GM18526 (cell line): ENCODE results near the gene FAM13A.

Source experiments
- POLR2A ChIP-seq: IDR thresholded peaks from 3 replicates; pipeline ENCODE4 v1.6.1; 2011; ENCODE audit not compliant: insufficient read length; ENCODE audit errors: extremely low read depth

FAM13A gene

GRCh38 chr4:88780389-88780788, 276.6 kb downstream of the FAM13A start:
- TF ChIP-seq POLR2A: no peak

DNA sequence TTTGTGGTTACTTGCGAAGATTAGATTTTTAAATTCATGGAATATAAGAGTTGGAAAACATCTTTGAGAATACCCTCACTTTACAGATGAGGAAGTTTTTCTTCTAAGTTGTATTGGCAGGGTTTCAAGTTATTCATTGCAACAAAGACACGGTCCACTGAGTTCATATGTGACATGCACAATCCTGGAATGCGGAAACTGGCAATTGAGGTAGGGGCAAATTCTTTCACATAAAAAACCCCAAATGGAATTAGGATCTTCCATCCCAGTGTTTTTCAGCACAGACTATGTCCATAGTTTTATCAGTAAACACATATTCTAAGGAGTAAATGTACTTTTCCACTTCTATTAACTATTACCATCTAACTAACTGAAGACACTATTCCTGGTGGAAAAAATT, 277.6 kb downstream of the FAM13A start:
- no peak for TF ChIP-seq POLR2A

DNA sequence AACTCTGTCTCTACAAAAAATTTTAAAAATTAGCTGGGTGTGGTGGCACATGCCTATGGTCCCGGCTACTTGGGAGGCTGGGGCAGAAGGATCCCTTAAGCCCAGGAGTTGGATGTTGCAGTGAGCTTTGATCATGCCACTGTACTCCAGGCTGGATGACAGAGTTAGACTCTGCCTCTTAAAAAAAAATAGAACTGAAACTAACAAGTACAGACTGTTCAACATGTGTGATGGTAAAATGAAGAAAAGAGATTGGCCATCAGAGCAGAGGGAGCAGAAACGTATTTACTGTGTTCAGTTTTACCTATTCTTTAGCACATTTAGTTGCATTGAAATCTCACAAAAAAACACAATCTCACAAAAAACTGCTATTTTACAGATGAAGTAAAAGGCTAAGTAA, 281.5 kb downstream of the FAM13A start:
- no peak for TF ChIP-seq POLR2A

DNA sequence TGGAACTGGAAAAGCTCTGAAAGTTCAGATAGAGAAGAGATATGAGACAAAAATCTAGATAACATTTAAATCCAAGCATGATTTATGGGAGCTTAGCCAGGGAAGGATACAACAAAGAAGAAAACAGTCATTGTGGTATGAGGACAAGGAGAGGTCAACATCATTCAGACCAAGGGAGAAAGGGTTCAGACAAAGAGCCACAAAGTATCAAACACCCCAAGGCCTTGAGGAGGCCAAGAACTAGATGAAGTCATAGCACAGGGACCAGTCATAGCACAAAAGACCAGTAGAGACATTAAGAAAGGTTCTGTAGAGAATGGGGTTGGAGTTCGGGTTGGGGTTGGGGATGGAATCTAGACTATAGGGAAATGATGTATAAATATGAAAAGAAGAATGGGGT, 282.0 kb downstream of the FAM13A start:
- no peak for TF ChIP-seq POLR2A

DNA sequence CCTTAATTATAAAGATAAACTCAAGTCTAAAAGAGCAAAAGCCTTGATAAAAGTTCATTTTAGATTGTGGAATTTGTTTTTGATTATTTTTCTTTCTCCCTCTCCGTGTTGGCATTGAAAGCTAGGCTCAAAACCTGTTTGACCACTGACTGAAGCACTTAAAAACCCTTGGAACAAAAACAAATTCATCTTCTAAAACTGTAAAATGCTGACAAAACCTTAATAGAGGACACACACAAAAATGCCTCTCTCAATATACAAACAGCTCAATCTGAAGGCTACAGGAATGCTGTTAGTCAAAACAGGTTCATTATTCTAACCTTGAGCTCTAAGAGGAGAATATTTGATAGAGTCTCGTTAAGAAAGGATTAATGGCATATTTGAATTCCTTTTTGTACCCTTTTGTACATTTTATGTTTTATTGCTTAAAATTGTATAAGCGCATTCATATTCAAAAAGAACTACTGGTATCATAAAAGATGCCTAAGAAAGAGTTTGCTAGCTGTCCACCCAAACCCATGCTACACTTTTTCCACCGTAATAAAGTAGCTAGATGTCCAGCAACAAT, 285.0 kb downstream of the FAM13A start:
- no peak for TF ChIP-seq POLR2A

- TF ChIP-seq POLR2A: no peak
These were observed 291.3 kb downstream of the FAM13A start for GRCh38 chr4:88765729-88766128.

GRCh38 chr4:88763075-88763474, 293.9 kb downstream of the FAM13A start:
- TF ChIP-seq POLR2A: no peak

GRCh38 chr4:88761861-88762523, 295.0 kb downstream of the FAM13A start:
- no peak for TF ChIP-seq POLR2A

DNA sequence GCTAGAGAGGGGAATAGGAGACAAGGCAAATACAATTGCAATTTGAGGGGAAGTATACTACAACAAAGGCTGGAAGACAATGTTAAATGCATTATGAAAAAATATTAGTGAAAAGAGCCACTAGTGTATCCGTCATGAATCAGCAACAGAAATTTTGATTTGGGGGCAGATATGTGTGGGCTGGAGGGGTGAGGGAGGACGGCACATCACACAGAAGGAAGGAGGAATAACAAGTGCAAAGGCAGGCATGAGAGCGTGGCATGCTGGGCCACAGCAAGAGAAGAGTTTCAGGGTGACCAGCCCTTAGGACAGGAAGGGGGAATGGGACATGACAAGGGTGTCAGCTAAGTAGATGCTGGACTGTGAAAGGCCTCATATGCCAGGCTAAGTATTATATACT, 295.6 kb downstream of the FAM13A start:
- no peak for TF ChIP-seq POLR2A

- TF ChIP-seq POLR2A: no peak
These were observed 297.1 kb downstream of the FAM13A start for GRCh38 chr4:88759895-88760290.

DNA sequence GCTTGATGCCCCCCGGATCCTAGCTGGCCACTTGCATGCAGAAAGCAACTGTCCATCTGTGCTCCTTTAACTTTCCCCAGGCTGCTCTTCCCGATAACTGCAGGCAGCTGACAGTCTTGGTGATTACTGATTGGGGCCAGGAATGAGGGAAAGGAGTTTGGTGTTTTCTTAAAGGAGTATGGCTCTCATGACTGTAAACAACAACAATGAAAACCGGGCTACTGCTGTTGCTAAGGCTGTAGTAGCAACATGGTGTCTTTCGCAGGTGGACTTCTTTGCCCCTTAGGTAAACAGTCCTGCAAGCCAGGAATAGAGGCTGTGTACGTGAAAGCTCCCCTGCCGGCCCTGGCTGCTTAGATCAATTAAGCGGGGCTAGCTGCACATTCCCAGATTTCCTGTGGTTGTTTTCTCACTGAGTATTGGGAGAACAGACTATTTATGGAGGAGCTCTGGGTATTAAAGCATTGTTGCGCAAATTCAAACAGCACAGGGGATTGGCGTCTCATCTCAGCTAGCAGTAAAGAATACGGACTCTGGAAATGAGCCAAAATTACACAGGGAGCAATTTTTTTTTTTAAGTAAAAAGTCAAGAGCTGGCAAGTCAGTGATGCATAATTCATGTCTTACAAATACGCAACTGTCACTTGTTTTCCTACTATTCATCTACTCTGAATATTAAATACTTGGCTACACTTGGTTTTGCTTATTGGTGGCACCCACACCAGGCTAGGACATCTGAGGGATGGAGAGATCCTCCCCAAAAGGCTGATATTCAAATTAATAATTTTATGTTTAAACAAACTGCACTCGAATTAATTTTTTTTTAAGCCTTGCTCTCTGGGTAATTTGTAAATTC, 297.7 kb downstream of the FAM13A start:
- no peak for TF ChIP-seq POLR2A

DNA sequence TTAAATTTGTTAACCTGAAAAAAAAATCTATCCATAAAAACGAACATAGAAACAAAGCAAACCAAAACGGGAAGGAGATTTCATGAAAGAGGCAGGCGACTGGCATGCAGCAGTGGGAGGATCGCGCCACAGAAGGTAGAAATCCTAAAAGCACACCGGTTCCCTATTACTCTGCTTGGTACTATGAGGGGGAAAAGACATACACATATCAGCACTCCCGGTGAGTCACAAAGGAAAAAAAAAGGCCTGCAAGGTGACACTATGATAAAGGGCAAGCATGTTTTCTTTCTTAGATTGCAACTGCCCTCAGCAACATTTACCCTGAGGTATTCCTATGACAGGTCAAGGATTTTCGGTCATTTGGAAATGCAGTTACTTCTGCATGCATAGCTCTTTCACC, 298.7 kb downstream of the FAM13A start:
- no peak for TF ChIP-seq POLR2A

GRCh38 chr4:88757776-88758175, 299.2 kb downstream of the FAM13A start:
- TF ChIP-seq POLR2A: no peak

GRCh38 chr4:88757067-88757466, 299.9 kb downstream of the FAM13A start:
- TF ChIP-seq POLR2A: no peak

DNA sequence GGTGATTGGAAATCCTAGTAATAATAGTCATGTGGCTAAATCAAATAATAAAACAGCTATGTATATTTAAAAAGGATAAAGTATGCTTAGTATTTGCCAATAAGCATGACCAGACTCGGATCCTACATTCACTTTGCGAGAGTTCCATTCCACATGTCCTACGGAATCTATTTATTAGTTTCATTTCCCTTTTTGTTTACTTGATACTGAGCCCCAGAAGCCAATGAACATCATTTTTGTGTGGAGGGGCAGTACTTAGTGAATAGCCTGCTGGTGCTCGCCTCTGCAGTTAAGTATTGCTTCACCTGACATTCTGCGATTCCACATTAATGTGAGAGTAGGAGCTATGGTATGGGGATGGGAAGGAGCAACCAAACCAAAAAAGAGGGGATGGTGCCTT, 300.8 kb downstream of the FAM13A start:
- TF ChIP-seq POLR2A: no peak

DNA sequence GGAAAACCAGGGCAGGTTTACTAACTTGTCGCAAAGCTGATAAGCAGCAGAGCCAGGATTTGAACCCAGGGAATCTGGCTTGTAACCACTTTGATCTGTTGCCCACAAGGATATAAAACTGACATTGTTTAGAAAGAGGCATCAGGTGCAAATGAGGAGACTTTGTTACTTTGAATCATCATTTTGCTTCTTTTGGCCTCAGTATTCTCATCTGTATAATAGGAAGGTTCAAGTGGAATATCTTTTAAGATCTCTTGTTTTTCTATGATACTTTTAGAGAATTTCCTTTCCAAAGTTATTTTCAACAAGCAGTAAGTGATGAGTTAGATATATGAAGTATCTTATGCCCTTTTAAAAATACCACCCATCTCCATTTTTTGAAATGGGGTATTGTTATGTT, 301.5 kb downstream of the FAM13A start:
- TF ChIP-seq POLR2A: no peak

- no peak for TF ChIP-seq POLR2A
These were observed 302.2 kb downstream of the FAM13A start for GRCh38 chr4:88754796-88755195.
